Erythroblast (primary cell): Measurements from ENCODE around the gene GFY.

ENCODE experiments used
- GATA1 ChIP-seq: IDR thresholded peaks from 2 replicates; pipeline ENCODE4 v1.6.1; 2011; ENCODE audit warnings: low read depth, mild to moderate bottlenecking, control low read depth, low read length, moderate library complexity
- POLR2A ChIP-seq: IDR thresholded peaks from 2 replicates; pipeline ENCODE4 v1.6.1; 2011; ENCODE audit warnings: mild to moderate bottlenecking, low read length

- TF ChIP-seq POLR2A (no peak), GATA1 (no peak)
Observed at GRCh38 chr19:49432141-49433073, 7.2 kb downstream of the GFY start.
